K562 (cell line): Measurements from ENCODE around the gene SHANK1.

ENCODE experiments used
- BACH1 ChIP-seq: fragments of 200-800 bp; sonication (Bioruptor generic); IDR thresholded peaks from 2 replicates; pipeline ENCODE4 v1.6.1; 2016; ENCODE audit warnings: missing genetic modification characterization, missing compliant biosample characterization
- ELF4 ChIP-seq: fragments of 450-650 bp; formaldehyde crosslinking; IDR thresholded peaks from 2 replicates; pipeline ENCODE4 v1.4.0; 2022; ENCODE audit warnings: missing genetic modification characterization
- HDAC2 ChIP-seq: fragments of 450-650 bp; IDR thresholded peaks from 2 replicates; pipeline ENCODE4 v1.6.1; 2016; ENCODE audit warnings: mild to moderate bottlenecking
- POLR2A ChIP-seq: fragments of 450-650 bp; conservative IDR thresholded peaks from 2 replicates; pipeline ENCODE4 v1.6.1; 2016
- POLR2AphosphoS2 ChIP-seq: IDR thresholded peaks from 2 replicates; pipeline ENCODE4 v1.6.1; 2012; ENCODE audit warnings: low read length, improper control_type of control experiment
- TGIF2 ChIP-seq: sonication (generic); formaldehyde crosslinking; IDR thresholded peaks from 2 replicates; pipeline ENCODE4 v1.8.1; 2022; ENCODE audit warnings: mild to moderate bottlenecking, missing genetic modification reagents, moderate library complexity
- ZBTB8A ChIP-seq: fragments of 450-650 bp; IDR thresholded peaks from 2 replicates; pipeline ENCODE4 v1.6.1; 2018; ENCODE audit warnings: mild to moderate bottlenecking, moderate library complexity; ENCODE audit not compliant: partially characterized antibody
- ZNF354B ChIP-seq: fragments of 250-450 bp; sonication (Bioruptor Pico); IDR thresholded peaks from 2 replicates; pipeline ENCODE4 v1.4.0; 2020
- ZSCAN29 ChIP-seq: fragments of 450-650 bp; IDR thresholded peaks from 2 replicates; pipeline ENCODE4 v1.6.1; 2017
- TF ChIP-seq, protein P1 (sequence below): IDR thresholded peaks from 2 replicates; pipeline ENCODE4 v1.6.1; 2014; ENCODE audit warnings: antibody characterized with exemption
- TF ChIP-seq, protein P2 (sequence below): fragments of 450-650 bp; formaldehyde crosslinking; IDR thresholded peaks from 2 replicates; pipeline ENCODE4 v1.4.0; 2022; ENCODE audit warnings: missing genetic modification characterization

GRCh38 chr19:50686310-50687032, 33.1 kb downstream of the SHANK1 start:
- TF ChIP-seq HDAC2 (no peak), POLR2AphosphoS2 (no peak), ZBTB8A (no peak), BACH1 (tag) (no peak), POLR2A (no peak), ZNF354B (CRISPR knock-in tag) (no peak), TGIF2 (CRISPR knock-in tag) (no peak), ZSCAN29 (no peak), ELF4 (CRISPR knock-in tag) (no peak)
- TF ChIP-seq, protein P1, sequence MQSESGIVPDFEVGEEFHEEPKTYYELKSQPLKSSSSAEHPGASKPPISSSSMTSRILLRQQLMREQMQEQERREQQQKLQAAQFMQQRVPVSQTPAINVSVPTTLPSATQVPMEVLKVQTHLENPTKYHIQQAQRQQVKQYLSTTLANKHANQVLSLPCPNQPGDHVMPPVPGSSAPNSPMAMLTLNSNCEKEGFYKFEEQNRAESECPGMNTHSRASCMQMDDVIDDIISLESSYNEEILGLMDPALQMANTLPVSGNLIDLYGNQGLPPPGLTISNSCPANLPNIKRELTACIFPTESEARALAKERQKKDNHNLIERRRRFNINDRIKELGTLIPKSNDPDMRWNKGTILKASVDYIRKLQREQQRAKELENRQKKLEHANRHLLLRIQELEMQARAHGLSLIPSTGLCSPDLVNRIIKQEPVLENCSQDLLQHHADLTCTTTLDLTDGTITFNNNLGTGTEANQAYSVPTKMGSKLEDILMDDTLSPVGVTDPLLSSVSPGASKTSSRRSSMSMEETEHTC = no peak
- TF ChIP-seq, protein P2, sequence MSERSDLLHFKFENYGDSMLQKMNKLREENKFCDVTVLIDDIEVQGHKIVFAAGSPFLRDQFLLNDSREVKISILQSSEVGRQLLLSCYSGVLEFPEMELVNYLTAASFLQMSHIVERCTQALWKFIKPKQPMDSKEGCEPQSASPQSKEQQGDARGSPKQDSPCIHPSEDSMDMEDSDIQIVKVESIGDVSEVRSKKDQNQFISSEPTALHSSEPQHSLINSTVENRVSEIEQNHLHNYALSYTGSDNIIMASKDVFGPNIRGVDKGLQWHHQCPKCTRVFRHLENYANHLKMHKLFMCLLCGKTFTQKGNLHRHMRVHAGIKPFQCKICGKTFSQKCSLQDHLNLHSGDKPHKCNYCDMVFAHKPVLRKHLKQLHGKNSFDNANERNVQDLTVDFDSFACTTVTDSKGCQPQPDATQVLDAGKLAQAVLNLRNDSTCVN (CRISPR knock-in tag) = no peak
